Activated CD4-positive, alpha-beta memory T cell treated with anti-CD3 and anti-CD28 coated beads for 36 hours (primary cell): ENCODE measurements around the gene RGCC. TPM values are rescaled to one million over a fixed set of nuclear protein-coding genes. Genes with fewer than 3 reads are reported as not detected.

Experiments
- CTCF ChIA-PET: fragments of 350-600 bp; sonication (Branson Sonifier 250); formaldehyde crosslinking; loops from one replicate; lab custom pipeline; 2021; ENCODE audit warnings: antibody characterized with exemption, inconsistent platforms; lab: Charles Lee
- POLR2A ChIA-PET: fragments of 350-600 bp; sonication (Branson Sonifier 250); formaldehyde crosslinking; loops from one replicate; lab custom pipeline; 2021; ENCODE audit warnings: antibody characterized with exemption; lab: Charles Lee
- DNase-seq: peaks from one replicate; pipeline ENCODE4 v3.0.0-alpha.2; 2020
- H3K27ac Mint-ChIP-seq: one replicate; pipeline ENCODE4 v1.8.0; 2021; ENCODE audit warnings: mixed read lengths
- H3K27me3 Mint-ChIP-seq: one replicate; pipeline ENCODE4 v1.8.0; 2021; ENCODE audit warnings: mixed read lengths
- H3K36me3 Mint-ChIP-seq: one replicate; pipeline ENCODE4 v1.8.0; 2021; ENCODE audit warnings: mixed read lengths
- H3K4me1 Mint-ChIP-seq: one replicate; pipeline ENCODE4 v1.8.0; 2021; ENCODE audit warnings: low read depth, mixed read lengths
- H3K4me3 Mint-ChIP-seq: one replicate; pipeline ENCODE4 v1.8.0; 2021; ENCODE audit warnings: mild to moderate bottlenecking, mixed read lengths
- H3K9me3 Mint-ChIP-seq: one replicate; pipeline ENCODE4 v1.8.0; 2021; ENCODE audit warnings: mixed read lengths
- intact Hi-C: fragments of 100-400 bp; cut with micrococcal nuclease; formaldehyde crosslinking; loops from one replicate; pipeline ENCODE4 v1.15.1; 2023
- total RNA-seq, 2 experiments: library from RNA; stranded (reverse); gene quantifications; one replicate each; pipeline ENCODE4 v1.2.3, GENCODE V29; 2021

The RGCC gene
- total RNA-seq, 2 experiments from 2014 or later: 94.8 to 96.8 TPM

- Mint-ChIP-seq H3K27ac (peak overlapping the region; percentile 25), H3K9me3 (peaks cover 13% of the 10 kb centered on the region), H3K36me3 (peaks cover 20% of the 10 kb centered on the region), H3K4me1 (peaks cover 32% of the 10 kb centered on the region), H3K4me3 (peak overlapping the region; percentile 49), H3K27me3 (peaks cover 2% of the 10 kb centered on the region)
- DNase-seq: peak; percentile 19
- POLR2A ChIA-PET: interaction anchor here (2.0 kb wide), 1 partner anchor 9 kb away, joined by 11 read pairs; no protein-coding TSS in a partner anchor
- CTCF ChIA-PET: interaction anchor here (1.7 kb wide), 1 partner anchor 99 kb away, joined by 7 read pairs; no protein-coding TSS in a partner anchor
- intact Hi-C loops: loop anchor here (2.0 to 10.0 kb wide), 3 partner anchors 53 to 589 kb away; partner anchors contain the start of genes DGKH and WBP4
Observed at GRCh38 chr13:41455725-41456419, 1.5 kb upstream of the RGCC start.

- Mint-ChIP-seq H3K4me1 (peaks cover 46% of the 10 kb centered on the region), H3K4me3 (peak overlapping the region; percentile 87), H3K9me3 (peaks cover 4% of the 10 kb centered on the region), H3K36me3 (peaks cover 32% of the 10 kb centered on the region), H3K27me3 (peaks cover 2% of the 10 kb centered on the region), H3K27ac (peak overlapping the region; percentile 97)
- DNase-seq: peak; percentile 53
- intact Hi-C loops: loop anchor here (1.0 to 10.0 kb wide), 7 partner anchors 8 to 587 kb away; partner anchors contain the start of genes DGKH and WBP4
- ChIA-PET CTCF (interaction anchor here (0.7 to 3.5 kb wide), 13 partner anchors 7 to 199 kb away, joined by 3 to 24 read pairs (median 3); no protein-coding TSS in a partner anchor), POLR2A (interaction anchor here (0.9 to 2.8 kb wide), 8 partner anchors 7 to 814 kb away, joined by 3 to 15 read pairs (median 7); partner anchors contain the start of gene AKAP11)
Observed at GRCh38 chr13:41457589-41458186, 338 bp downstream of the RGCC start.

- Mint-ChIP-seq H3K36me3 (peaks cover 34% of the 10 kb centered on the region), H3K27ac (peak overlapping the region; percentile 97), H3K4me1 (peaks cover 48% of the 10 kb centered on the region)
Observed at GRCh38 chr13:41458187-41458760, 924 bp downstream of the RGCC start.

DNA sequence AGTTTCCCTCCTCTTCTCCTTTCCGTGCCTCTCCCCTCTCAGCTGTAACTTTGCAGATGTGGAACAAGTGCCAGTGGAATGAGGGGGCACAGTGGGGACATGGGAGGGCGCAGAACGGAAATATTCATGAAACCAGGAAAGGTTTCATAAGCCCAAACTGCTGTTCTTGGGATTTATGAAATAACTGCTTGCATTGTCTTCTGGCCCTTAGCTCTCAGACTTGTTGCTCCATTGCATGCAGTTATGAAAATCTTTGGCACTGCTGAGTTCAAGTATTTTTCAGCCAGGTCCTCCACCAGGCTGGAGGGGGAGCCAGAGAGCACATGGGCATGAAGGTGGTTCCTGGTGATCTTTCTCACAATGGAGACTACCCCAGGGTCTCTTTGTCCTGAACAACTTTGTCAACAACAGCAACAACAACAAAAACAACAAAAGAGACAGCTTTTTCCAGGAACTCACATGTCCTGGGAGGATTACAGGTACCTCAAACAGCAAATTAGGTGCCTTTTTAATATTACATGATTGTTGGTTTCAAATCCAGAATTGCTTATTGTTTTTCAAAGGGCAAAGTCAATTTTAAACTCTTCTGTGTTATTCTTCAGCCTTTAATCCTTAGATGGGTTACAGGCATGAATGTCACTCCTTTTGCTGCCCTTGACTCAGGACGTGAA lies 1.5 kb downstream of the RGCC start:
- peaks cover 53% of the 10 kb centered on the region for H3K4me1 Mint-ChIP-seq
- peaks cover under 1% of the 10 kb centered on the region for H3K9me3 Mint-ChIP-seq
- H3K4me3 Mint-ChIP-seq: peak overlapping the region; percentile 87
- peaks cover 37% of the 10 kb centered on the region for H3K36me3 Mint-ChIP-seq
- H3K27me3 Mint-ChIP-seq: peaks cover 2% of the 10 kb centered on the region
- CTCF ChIA-PET: interaction anchor here (0.7 to 3.5 kb wide), 23 partner anchors 11 to 399 kb away, joined by 3 to 38 read pairs (median 4); no protein-coding TSS in a partner anchor
- DNase-seq: peak; percentile 80
- intact Hi-C loops: loop anchor here (1.0 to 10.0 kb wide), 7 partner anchors 33 to 586 kb away; partner anchors contain the start of gene DGKH
- H3K27ac Mint-ChIP-seq: peak overlapping the region; percentile 97
- POLR2A ChIA-PET: interaction anchor here (1.0 to 2.8 kb wide), 7 partner anchors 12 to 814 kb away, joined by 3 to 15 read pairs (median 4); partner anchors contain the start of gene AKAP11

More at GRCh38 chr13:41458187-41458760, 924 bp downstream of the RGCC start:
- Mint-ChIP-seq H3K27me3 (peaks cover 2% of the 10 kb centered on the region), H3K9me3 (peaks cover 2% of the 10 kb centered on the region), H3K4me3 (peak overlapping the region; percentile 87)
- ChIA-PET POLR2A (interaction anchor here (1.0 to 2.8 kb wide), 8 partner anchors 12 to 815 kb away, joined by 3 to 15 read pairs (median 6); partner anchors contain the start of gene AKAP11), CTCF (interaction anchor here (0.7 to 3.5 kb wide), 19 partner anchors 12 to 398 kb away, joined by 3 to 38 read pairs (median 4); no protein-coding TSS in a partner anchor)
- intact Hi-C loops: loop anchor here (1.0 to 10.0 kb wide), 5 partner anchors 34 to 587 kb away; partner anchors contain the start of gene DGKH
- DNase-seq: peak; percentile 79

DNA sequence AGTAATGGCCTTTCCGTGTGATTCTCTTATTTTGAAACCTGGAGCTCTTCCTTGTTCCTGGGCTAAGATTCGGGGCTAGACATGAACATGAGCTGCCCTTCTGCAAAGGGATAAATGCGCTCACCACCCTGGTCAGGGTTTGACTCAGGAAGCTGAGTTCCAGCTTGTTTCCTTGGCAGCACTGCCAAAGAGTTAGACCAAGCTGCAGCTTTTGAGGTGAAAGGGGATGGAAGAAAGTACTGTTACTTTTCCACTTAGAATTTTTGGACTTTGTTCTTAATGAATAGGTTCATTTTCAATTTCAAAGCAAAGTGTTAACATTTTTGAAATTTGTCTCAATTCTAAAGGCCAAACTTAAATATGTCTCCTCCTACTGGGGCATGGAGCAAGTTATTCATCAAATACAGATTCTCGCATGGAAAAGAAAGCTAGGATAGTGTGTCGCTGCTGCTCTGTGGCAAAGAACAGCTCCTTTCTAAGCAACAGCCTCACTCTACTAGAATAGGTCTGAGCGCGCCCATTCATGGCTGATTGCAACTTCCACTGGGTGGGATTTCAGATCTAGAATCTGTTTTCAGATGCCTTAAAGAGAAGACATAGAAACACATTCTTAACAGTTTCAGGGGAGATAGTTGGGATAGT lies 2.2 kb downstream of the RGCC start:
- intact Hi-C loops: loop anchor here (1.0 to 10.0 kb wide), 9 partner anchors 38 to 935 kb away; partner anchors contain the start of gene DGKH
- no peaks in the 10 kb centered on the region for H3K9me3 Mint-ChIP-seq
- CTCF ChIA-PET: interaction anchor here (0.8 to 3.5 kb wide), 18 partner anchors 10 to 399 kb away, joined by 3 to 38 read pairs (median 6); no protein-coding TSS in a partner anchor

DNA sequence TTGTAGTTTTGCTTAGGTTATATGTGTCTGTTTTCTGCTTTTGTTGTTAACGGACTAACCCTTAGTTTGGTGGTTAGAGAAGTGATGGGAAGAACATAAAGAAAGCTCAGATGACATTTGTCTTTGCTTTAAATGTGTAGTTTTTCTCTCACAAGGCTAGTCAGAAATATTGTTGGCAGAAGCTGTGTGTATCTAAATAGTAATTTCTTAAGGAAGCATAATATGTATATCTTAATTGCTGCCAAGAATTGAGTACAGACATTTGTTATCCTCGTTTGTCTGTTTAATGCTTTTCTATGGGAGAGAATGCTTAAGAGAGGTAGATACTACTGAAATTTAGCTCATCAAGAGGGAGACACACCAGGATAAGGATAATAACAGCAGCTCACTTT lies 2.7 kb downstream of the RGCC start:
- H3K4me3 Mint-ChIP-seq: peak overlapping the region; percentile 87
- intact Hi-C loops: loop anchor here (5.0 to 10.0 kb wide), 3 partner anchors 457 to 935 kb away; no protein-coding TSS in a partner anchor
- peak overlapping the region; percentile 97 for H3K27ac Mint-ChIP-seq
- ChIA-PET CTCF (interaction anchor here (0.6 to 3.5 kb wide), 13 partner anchors 10 to 618 kb away, joined by 3 to 38 read pairs (median 8); no protein-coding TSS in a partner anchor), POLR2A (interaction anchor here (1.0 to 2.8 kb wide), 2 partner anchors 11 to 33 kb away, joined by 3 to 15 read pairs; no protein-coding TSS in a partner anchor)
- H3K36me3 Mint-ChIP-seq: peaks cover 44% of the 10 kb centered on the region
- no peaks in the 10 kb centered on the region for H3K9me3 Mint-ChIP-seq
- DNase-seq: no peak
- peaks cover 2% of the 10 kb centered on the region for H3K27me3 Mint-ChIP-seq
- H3K4me1 Mint-ChIP-seq: peaks cover 64% of the 10 kb centered on the region

More for the DNA sequence above, 2.2 kb downstream of the RGCC start:
- Mint-ChIP-seq H3K4me1 (peaks cover 59% of the 10 kb centered on the region), H3K36me3 (peaks cover 39% of the 10 kb centered on the region), H3K27ac (peak overlapping the region; percentile 97), H3K27me3 (peaks cover 2% of the 10 kb centered on the region), H3K4me3 (peak overlapping the region; percentile 87)
- DNase-seq: peak; percentile 53
- POLR2A ChIA-PET: interaction anchor here (1.0 to 2.8 kb wide), 7 partner anchors 11 to 813 kb away, joined by 3 to 15 read pairs (median 4); no protein-coding TSS in a partner anchor

- CTCF ChIA-PET: interaction anchor here (1.4 to 3.2 kb wide), 2 partner anchors 9 to 192 kb away, joined by 5 to 38 read pairs; no protein-coding TSS in a partner anchor
- peak overlapping the region; percentile 87 for H3K4me3 Mint-ChIP-seq
- H3K36me3 Mint-ChIP-seq: peaks cover 45% of the 10 kb centered on the region
- H3K9me3 Mint-ChIP-seq: no peaks in the 10 kb centered on the region
- peak overlapping the region; percentile 97 for H3K27ac Mint-ChIP-seq
- DNase-seq: no peak
- intact Hi-C loops: loop anchor here (5.0 to 10.0 kb wide), 3 partner anchors 456 to 934 kb away; no protein-coding TSS in a partner anchor
- peaks cover 2% of the 10 kb centered on the region for H3K27me3 Mint-ChIP-seq
- peaks cover 72% of the 10 kb centered on the region for H3K4me1 Mint-ChIP-seq
- POLR2A ChIA-PET: no interaction called here
Observed at GRCh38 chr13:41460930-41461329, 3.6 kb downstream of the RGCC start.

- H3K36me3 Mint-ChIP-seq: peaks cover 50% of the 10 kb centered on the region
- intact Hi-C loops: loop anchor here (5.0 to 10.0 kb wide), 3 partner anchors 456 to 933 kb away; no protein-coding TSS in a partner anchor
- POLR2A ChIA-PET: interaction anchor here (0.8 to 4.2 kb wide), 2 partner anchors 36 to 191 kb away, joined by 3 to 40 read pairs; no protein-coding TSS in a partner anchor
Observed at GRCh38 chr13:41461527-41462139, 4.3 kb downstream of the RGCC start.

GRCh38 chr13:41462427-41462826 lies 5.1 kb downstream of the RGCC start:
- no peaks in the 10 kb centered on the region for H3K9me3 Mint-ChIP-seq
- peaks cover 58% of the 10 kb centered on the region for H3K36me3 Mint-ChIP-seq
- ChIA-PET CTCF (no interaction called here), POLR2A (interaction anchor here (0.8 to 4.2 kb wide), 3 partner anchors 35 to 190 kb away, joined by 3 to 40 read pairs (median 3); partner anchors contain the start of gene NAA16)
- peak overlapping the region; percentile 97 for H3K27ac Mint-ChIP-seq
- H3K4me3 Mint-ChIP-seq: peak overlapping the region; percentile 72
- H3K27me3 Mint-ChIP-seq: no peaks in the 10 kb centered on the region
- peaks cover 82% of the 10 kb centered on the region for H3K4me1 Mint-ChIP-seq
- intact Hi-C loops: loop anchor here (5.0 to 10.0 kb wide), 3 partner anchors 455 to 932 kb away; no protein-coding TSS in a partner anchor
- DNase-seq: no peak

More at GRCh38 chr13:41461527-41462139, 4.3 kb downstream of the RGCC start:
- DNase-seq: no peak
- H3K4me1 Mint-ChIP-seq: peaks cover 78% of the 10 kb centered on the region
- no peaks in the 10 kb centered on the region for H3K9me3 Mint-ChIP-seq
- H3K27me3 Mint-ChIP-seq: peaks cover 1% of the 10 kb centered on the region
- CTCF ChIA-PET: no interaction called here
- peak overlapping the region; percentile 97 for H3K27ac Mint-ChIP-seq
- H3K4me3 Mint-ChIP-seq: peak overlapping the region; percentile 72
